Measurements from ENCODE around the gene ZNF865. TPM values are rescaled to one million over a fixed set of nuclear protein-coding genes. Genes with fewer than 3 reads are reported as not detected.
A peak's percentile ranks its signal among the peaks of the same experiment; 100 is the strongest.

ZNF865 gene
- total RNA-seq, 1 experiment from 2014 or later: 21.7 TPM

GRCh38 chr19:55646889-55647731, 41.7 kb downstream of the ZNF865 start:
- POLR2A ChIA-PET: interaction anchor here (0.8 to 2.1 kb wide), 5 partner anchors 24 to 162 kb away, joined by 3 to 6 read pairs (median 3); partner anchors contain the start of genes FIZ1 and NAT14
- Mint-ChIP-seq H3K36me3 (peaks cover 16% of the 10 kb centered on the region), H3K9me3 (no peaks in the 10 kb centered on the region), H3K4me3 (peak overlapping the region; percentile 86), H3K27me3 (ENCODE audit: low read depth) (no peaks in the 10 kb centered on the region), H3K4me1 (peaks cover 24% of the 10 kb centered on the region), H3K27ac (peak overlapping the region; percentile 89; the same call in 1 of the 2 replicates)
- TF ChIP-seq CREM (CRISPR knock-in tag; IDR thresholded peaks at IDR 0.05) (0 out of 2 replicates have a peak, but pooled peaks have one; percentile 3), ATF3 (CRISPR knock-in tag; conservative IDR thresholded peaks at IDR 0.05) (no peak), TEAD4 (CRISPR knock-in tag; IDR thresholded peaks at IDR 0.05) (no peak), CBFB (CRISPR knock-in tag; IDR thresholded peaks at IDR 0.05; ENCODE audit: low read depth) (no peak), ZNF532 (CRISPR knock-in tag; IDR thresholded peaks at IDR 0.05; ENCODE audit: borderline replicate concordance) (no peak)
- ATAC-seq (no peak), DNase-seq (ENCODE audit: low spot score) (no peak)
- CTCF ChIA-PET: interaction anchor here (0.5 to 4.6 kb wide), 13 partner anchors 13 to 512 kb away, joined by 3 to 25 read pairs (median 6); partner anchors contain the start of genes FIZ1, ZNF784 and ZNF865

GRCh38 chr19:55647732-55648584, 42.5 kb downstream of the ZNF865 start, which contains the start of gene CCDC106:
Gene CCDC106 (plus strand): TSS chr19:55648212. CDS start chr19:55649047, 835 bp downstream.
- Mint-ChIP-seq H3K4me1 (peaks cover 26% of the 10 kb centered on the region), H3K27ac (peak within 1 kb of the TSS; percentile 89), H3K27me3 (ENCODE audit: low read depth) (no peaks in the 10 kb centered on the region), H3K9me3 (no peaks in the 10 kb centered on the region), H3K4me3 (peak within 1 kb of the TSS; percentile 86), H3K36me3 (peaks cover 16% of the 10 kb centered on the region)
- ChIA-PET POLR2A (interaction anchor here (0.6 to 2.1 kb wide), 6 partner anchors 23 to 163 kb away, joined by 3 to 6 read pairs (median 3); partner anchors contain the start of genes FIZ1 and NAT14), CTCF (interaction anchor here (0.5 to 4.6 kb wide), 14 partner anchors 13 to 507 kb away, joined by 3 to 25 read pairs (median 6); partner anchors contain the start of genes FIZ1, ZNF784 and ZNF865)
- peak; percentile 85 for DNase-seq (ENCODE audit: low spot score)
- peak; percentile 43 for ATAC-seq
- TF ChIP-seq USF2 (CRISPR knock-in tag; IDR thresholded peaks at IDR 0.05) (no peak), PREB (CRISPR knock-in tag; IDR thresholded peaks at IDR 0.05; ENCODE audit: borderline replicate concordance) (0 out of 2 replicates have a peak, but pooled peaks have one; percentile 14), ZNF219 (CRISPR knock-in tag; IDR thresholded peaks at IDR 0.05; ENCODE audit: borderline replicate concordance) (0 out of 2 replicates have a peak, but pooled peaks have one; percentile 19), ZBTB43 (CRISPR knock-in tag; IDR thresholded peaks at IDR 0.05) (peak; percentile 62; the same call in 1 of the 2 replicates), PRDM15 (CRISPR knock-in tag; IDR thresholded peaks at IDR 0.05) (peak; percentile 20; the same call in 1 of the 2 replicates), IRF2 (CRISPR knock-in tag; IDR thresholded peaks at IDR 0.05; ENCODE audit: borderline replicate concordance, low read depth) (no peak), SMAD4 (CRISPR knock-in tag; IDR thresholded peaks at IDR 0.05) (0 out of 2 replicates have a peak, but pooled peaks have one; percentile 41), SP1 (CRISPR knock-in tag; conservative IDR thresholded peaks at IDR 0.05) (peak; percentile 74), FOXP1 (CRISPR knock-in tag; IDR thresholded peaks at IDR 0.05; ENCODE audit: borderline replicate concordance) (0 out of 2 replicates have a peak, but pooled peaks have one; percentile 12), TEAD4 (CRISPR knock-in tag; IDR thresholded peaks at IDR 0.05) (0 out of 2 replicates have a peak, but pooled peaks have one; percentile 39), ZNF232 (CRISPR knock-in tag; IDR thresholded peaks at IDR 0.05) (no peak), ELF4 (CRISPR knock-in tag; IDR thresholded peaks at IDR 0.05; ENCODE audit: low read depth) (0 out of 2 replicates have a peak, but pooled peaks have one; percentile 59)
